Fibroblast of pulmonary artery (primary cell): ENCODE results near the gene SH3GL3.

Source experiments
- DNase-seq: peaks from one replicate; pipeline ENCODE4 v3.0.0-alpha.2; 2010; ENCODE audit warnings: low read depth
- H3K4me3 ChIP-seq: replicated peaks from 2 replicates; pipeline ENCODE4 v1.5.1; 2011; ENCODE audit warnings: low read depth, mild to moderate bottlenecking, control low read depth, low read length, moderate library complexity
- CTCF ChIP-seq: IDR thresholded peaks from 2 replicates; pipeline ENCODE4 v1.5.1; 2011; ENCODE audit warnings: mild to moderate bottlenecking, control low read depth, low read length, inconsistent platforms; ENCODE audit errors: missing control alignments

The SH3GL3 gene

GRCh38 chr15:83458381-83458780, 11.2 kb downstream of the SH3GL3 start:
- TF ChIP-seq CTCF, result no peak
- no peak overlapping the region for H3K4me3 ChIP-seq
- no peak for DNase-seq

GRCh38 chr15:83462026-83462425, 14.9 kb downstream of the SH3GL3 start:
- TF ChIP-seq CTCF, result no peak
- no peak for DNase-seq

GRCh38 chr15:83462953-83463433, 15.9 kb downstream of the SH3GL3 start:
- DNase-seq, result no peak
- H3K4me3 ChIP-seq, result no peak overlapping the region
- no peak for TF ChIP-seq CTCF

More at GRCh38 chr15:83462026-83462425, 14.9 kb downstream of the SH3GL3 start:
- no peak overlapping the region for H3K4me3 ChIP-seq

GRCh38 chr15:83470887-83471286, 23.7 kb downstream of the SH3GL3 start:
- no peak overlapping the region for H3K4me3 ChIP-seq
- no peak for DNase-seq
- no peak for TF ChIP-seq CTCF

- no peak for DNase-seq
These were observed 24.2 kb downstream of the SH3GL3 start for GRCh38 chr15:83471307-83471866.

GRCh38 chr15:83472151-83472550, 25.0 kb downstream of the SH3GL3 start:
- no peak overlapping the region for H3K4me3 ChIP-seq
- no peak for DNase-seq
- no peak for TF ChIP-seq CTCF

More at GRCh38 chr15:83471307-83471866, 24.2 kb downstream of the SH3GL3 start:
- TF ChIP-seq CTCF, result no peak
- H3K4me3 ChIP-seq, result no peak overlapping the region

- no peak for TF ChIP-seq CTCF
These were observed 25.7 kb downstream of the SH3GL3 start for GRCh38 chr15:83472797-83473196.

More at GRCh38 chr15:83472797-83473196, 25.7 kb downstream of the SH3GL3 start:
- no peak overlapping the region for H3K4me3 ChIP-seq
- no peak for DNase-seq
